ENCODE data around the gene FIS1.
"Not testable (repeated sequence)": the region's sequence is repeated elsewhere in the genome, so short reads cannot be mapped to it uniquely, and the experiment has no call there.

FIS1 gene

DNA sequence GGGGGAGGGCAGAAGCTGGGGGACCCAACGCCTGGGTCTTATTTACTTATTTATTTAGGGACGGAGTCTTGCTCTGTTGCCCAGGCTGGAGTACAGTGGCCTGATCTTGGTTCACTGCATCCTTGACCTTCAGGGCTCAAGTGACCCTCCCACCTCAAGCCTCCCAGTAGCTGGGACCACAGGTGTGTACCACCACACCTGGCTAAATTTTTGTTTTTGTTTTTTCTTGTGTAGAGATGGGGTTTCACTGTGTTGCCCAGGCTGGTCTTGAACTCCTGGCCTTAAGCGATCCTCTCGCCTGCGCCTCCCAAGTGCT lies 42.3 kb downstream of the FIS1 start:
- no peak for DNase-seq

DNA sequence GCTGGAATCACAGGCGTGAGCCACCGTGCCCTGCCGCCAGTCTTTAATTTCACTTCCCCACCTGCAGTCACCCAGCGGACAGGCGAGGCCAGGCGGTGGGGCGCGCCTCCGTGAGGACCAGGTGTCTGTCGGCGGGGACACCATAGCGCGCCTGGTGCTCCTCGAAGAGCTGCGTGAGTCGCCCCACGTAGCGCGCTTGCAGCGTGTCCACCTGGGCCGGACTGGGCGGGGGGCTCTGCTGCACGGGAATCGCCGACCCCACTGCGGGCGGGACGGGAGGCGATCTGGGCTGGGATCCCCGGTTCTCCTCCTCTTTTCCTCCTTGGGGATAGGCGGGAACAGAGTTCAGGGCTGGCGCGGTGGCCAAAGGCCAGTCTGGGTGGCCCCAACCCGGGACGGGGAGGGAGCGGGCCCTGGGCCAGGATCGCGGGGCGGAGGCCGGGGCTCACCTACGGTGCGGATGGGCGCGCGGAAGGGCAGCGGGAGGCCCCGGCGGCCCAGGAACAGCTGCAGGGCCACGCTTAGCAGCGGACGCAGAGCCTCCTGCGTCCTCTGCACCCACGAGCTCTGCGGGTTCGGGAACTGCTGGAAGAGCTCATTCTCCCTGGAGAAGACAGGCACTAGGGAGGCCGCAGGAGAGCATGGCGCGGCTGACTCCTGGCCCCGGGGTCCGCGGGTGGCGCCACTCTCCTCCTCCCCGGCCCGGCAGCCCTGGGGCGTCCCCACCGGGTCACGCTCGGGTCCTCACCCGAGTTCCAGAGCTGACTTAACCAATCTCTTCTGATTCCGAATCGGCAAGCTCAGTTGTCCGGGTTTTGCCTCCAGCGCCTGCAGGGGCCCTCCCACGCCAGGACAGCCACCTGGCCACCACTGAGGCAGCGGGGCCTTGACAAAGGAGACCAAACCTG lies 42.9 kb downstream of the FIS1 start:
- DNase-seq: no peak

DNA sequence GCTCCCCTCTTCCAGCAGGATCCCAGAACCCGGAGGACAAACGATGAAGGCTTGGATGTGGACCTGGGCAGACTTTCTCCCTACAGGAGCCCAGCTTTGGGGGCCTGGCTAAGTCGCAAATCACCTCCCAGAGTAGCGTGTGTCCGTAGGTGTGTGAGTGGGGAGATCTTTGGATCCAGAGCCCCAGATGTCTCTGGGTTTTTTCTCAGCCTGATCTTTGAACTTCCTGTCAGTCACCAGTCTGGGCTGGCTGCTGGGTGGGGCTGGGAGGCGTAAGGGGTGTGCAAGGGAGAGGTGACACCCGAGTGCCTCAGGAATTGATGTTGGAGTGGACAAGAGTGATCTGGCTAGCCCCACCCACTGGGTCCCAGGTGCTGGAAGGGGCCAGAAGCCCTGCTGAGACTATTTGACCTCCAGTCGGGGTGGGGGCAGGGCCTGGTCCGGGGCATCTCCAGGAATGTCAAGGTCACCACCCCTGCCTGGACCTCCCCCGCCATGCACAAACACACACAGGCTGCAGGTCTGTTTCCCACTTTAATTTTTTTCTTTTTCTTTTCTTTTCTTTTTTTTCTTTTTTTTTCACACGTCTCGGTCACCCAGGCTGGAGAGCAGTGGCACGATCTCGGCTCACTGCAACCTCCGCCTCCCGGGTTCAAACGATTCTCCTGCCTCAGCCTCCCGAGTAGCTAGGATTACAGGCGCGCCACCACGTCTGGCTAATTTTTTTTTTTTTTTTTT lies 43.9 kb downstream of the FIS1 start, which contains the start of gene MOGAT3:
Gene MOGAT3 (minus strand): TSS at position 175 of the 738 bp plus-strand sequence. CDS start 182 bp downstream, outside the sequence.
- DNase-seq: no peak

DNA sequence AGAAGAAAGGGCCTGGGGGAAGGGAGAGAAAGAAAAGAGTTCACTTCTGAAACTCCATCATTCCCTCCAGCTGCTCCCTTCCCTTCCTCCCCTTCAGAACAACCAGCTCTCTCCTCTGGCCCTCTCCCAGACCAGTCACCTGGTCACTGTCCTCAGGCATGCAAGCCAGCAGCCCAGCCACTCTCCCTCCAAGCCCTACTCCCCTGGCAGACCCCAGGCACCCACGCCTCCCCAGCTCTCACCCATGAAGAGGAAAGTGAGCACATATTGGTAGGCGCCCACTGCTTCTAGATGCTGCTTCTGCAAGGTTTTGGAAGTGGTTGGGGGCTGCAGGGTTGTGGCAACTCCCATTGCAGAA lies 44.4 kb downstream of the FIS1 start:
- DNase-seq: no peak

DNA sequence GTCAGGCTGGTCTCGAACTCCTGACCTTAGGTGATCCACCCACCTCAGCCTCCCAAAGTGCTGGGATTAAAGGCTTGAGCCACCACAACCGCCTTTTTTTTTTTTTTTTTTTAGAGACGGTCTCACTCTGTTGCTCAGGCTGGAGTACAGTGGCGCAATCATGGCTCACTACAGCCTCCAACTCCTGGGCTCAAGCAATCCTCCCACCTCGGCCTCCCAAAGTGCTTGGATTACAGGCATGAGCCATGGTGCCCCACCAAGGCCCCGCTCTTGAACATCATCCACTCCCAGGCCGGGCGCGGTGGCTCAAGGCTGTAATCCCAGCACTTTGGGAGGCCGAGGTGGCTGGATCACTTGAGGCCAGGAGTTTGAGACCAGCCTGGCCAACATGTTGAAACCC lies 45.4 kb downstream of the FIS1 start:
- not testable (repeated sequence) for DNase-seq

DNA sequence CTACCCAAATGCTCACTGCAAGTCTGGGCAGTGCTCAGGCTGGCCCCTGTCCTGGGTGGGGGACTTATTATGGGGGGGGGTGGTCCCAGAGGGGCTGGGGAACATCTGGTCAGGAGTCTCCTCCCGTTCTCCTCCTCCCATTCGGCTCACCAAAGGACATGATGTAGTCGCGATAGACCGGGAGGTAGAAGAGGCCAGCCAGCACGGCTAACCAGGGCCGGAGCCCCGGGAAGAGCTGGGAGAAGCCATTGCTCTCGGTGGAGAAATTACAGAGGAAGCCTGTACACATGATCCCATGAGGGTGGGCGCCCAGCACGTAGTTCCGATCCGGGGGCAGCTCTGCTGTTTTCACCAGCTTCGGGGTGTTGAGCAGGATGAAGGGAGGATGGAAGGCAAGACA lies 46.4 kb downstream of the FIS1 start:
- no peak for DNase-seq

DNA sequence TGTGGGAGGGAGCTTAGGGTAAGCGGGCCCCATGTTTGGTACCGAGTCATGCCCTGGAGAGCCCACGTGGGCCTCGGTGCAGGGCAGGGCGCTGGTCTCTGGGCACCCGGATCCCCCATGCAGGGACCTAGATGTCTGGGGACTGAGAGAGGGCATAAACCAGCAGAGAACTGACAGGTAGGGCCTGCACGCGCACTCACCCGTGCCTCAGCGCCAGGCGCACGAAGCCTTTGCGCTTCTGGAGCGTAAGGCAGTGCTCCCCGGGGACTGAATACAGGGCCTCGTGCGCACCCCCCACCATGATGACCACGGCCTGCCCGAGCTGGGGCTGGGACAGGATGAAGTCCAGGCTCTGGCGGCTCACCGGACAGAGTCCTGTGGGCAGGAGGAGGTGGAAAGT lies 46.9 kb downstream of the FIS1 start:
- no peak for DNase-seq

DNA sequence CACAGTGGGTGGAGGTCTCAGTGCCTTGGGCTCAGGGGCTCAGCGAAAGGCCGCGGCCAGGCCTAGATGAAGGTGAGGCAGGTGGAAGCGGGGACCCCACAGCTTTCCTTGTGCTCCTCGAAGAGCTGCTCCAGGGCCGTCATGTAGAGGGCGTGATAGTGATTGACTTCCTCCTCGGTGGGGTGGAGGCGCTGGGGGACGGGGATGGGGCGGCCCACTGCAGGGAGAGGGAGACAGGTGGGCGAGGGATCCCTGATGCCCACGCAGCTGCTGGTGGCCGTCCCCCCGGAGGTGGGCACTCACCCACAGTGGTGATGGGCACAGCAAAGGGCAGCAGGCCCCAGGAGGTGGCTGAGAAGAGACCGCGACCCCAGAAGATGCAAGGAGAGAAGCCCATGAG lies 49.0 kb downstream of the FIS1 start:
- DNase-seq: no peak
